Measurements from ENCODE around the gene MCHR1. TPM values are rescaled to one million over a fixed set of nuclear protein-coding genes. Genes with fewer than 3 reads are reported as not detected.
"Not testable (repeated sequence)": the region's sequence is repeated elsewhere in the genome, so short reads cannot be mapped to it uniquely, and the experiment has no call there.

MCHR1 gene
- total RNA-seq, 4 donors from 2014 or later = not detected

DNA sequence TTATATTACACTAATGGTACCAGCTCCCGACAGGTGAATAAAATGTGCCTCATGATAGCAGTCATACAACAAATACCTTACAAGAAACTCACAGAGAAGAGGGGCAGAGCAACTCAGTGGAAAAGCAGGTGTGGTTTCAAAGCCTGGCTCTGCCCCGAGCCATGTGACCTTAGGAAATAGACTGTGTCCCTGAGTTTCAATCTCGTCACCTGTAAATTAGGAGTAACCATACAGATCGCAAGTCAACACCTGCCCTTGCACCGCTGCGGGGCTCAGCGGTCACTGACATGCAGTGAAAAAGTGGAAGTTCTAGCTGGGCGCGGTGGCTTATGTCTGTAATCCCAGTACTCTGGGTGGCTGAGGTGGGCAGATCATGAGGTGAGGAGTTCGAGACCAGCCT, 30.9 kb upstream of the MCHR1 start:
- DNase-seq (ENCODE audit: low spot score) = no peak
- no peak for TF ChIP-seq CTCF (IDR thresholded peaks at IDR 0.05)
- no peak for ATAC-seq (ENCODE audit: low FRiP score)

- DNase-seq (ENCODE audit: low spot score) = no peak
- TF ChIP-seq CTCF (IDR thresholded peaks at IDR 0.05) = no peak
- ATAC-seq (ENCODE audit: low FRiP score) = no peak
Observed at GRCh38 chr22:40651057-40651456, 28.2 kb upstream of the MCHR1 start.

- TF ChIP-seq CTCF (IDR thresholded peaks at IDR 0.05) = no peak
- DNase-seq (ENCODE audit: low spot score) = peak; percentile 92
- ATAC-seq (ENCODE audit: low FRiP score) = peak; percentile 96
Observed at GRCh38 chr22:40651563-40652501, 27.5 kb upstream of the MCHR1 start.

- ATAC-seq (ENCODE audit: low FRiP score) (no peak), DNase-seq (ENCODE audit: low spot score) (no peak)
- no peak for TF ChIP-seq CTCF (IDR thresholded peaks at IDR 0.05)
Observed at GRCh38 chr22:40653361-40653760, 25.9 kb upstream of the MCHR1 start.

DNA sequence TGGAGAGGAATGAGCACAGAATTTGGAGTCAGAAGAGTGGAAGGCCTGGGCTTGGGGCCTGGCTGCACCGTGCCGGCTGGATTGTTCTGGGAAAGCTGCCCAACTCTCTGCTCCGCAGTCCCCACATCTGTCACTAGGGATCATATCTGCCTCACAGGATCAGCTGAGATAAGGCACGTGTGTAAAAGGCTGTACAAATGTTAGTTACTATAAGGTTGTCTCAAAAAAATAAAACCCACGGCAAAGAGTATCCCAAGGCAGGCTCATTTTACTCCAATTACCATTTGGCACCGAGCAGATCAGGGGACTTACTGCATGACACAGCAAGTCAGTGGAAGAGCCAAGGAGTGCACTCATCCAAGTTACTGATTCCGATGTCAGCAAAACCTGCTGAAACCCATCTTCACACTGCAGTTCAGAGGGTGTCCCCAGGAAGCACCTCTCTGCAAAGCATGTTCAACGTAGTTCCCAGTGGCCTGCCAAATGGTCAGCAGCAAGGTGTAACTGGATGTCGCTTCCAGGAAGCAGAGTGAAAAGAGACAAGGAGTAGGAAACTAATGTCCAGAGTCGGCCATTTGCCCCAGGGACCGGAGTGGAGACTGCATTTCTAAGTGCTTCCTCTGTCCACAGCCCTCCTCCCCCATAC, 24.6 kb upstream of the MCHR1 start:
- no peak for ATAC-seq (ENCODE audit: low FRiP score)

GRCh38 chr22:40655941-40656340, 23.3 kb upstream of the MCHR1 start:
- not testable (repeated sequence) for DNase-seq (ENCODE audit: low spot score); ATAC-seq (ENCODE audit: low FRiP score)

More for the DNA sequence above, 24.6 kb upstream of the MCHR1 start:
- TF ChIP-seq CTCF (IDR thresholded peaks at IDR 0.05) = no peak
- DNase-seq (ENCODE audit: low spot score) = no peak

DNA sequence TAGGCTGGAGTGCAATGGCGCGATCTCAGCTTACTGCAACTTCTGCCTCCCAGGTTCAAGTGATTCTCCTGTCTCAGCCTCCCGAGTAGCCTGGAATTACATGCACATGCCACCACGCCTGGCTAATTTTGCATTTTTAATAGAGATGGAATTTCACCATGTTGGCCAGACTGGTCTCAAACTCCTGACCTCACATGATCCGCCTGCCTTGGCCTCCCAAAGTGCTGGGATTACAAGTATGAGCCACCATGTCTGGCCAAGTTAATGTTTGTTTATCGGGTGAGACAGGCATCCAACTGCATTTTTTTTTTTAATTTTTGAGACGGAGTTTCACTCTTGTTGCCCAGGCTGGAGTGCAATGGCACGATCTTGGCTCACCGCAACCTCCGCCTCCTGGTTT, 22.6 kb upstream of the MCHR1 start:
- not testable (repeated sequence) for DNase-seq (ENCODE audit: low spot score); ATAC-seq (ENCODE audit: low FRiP score)

DNA sequence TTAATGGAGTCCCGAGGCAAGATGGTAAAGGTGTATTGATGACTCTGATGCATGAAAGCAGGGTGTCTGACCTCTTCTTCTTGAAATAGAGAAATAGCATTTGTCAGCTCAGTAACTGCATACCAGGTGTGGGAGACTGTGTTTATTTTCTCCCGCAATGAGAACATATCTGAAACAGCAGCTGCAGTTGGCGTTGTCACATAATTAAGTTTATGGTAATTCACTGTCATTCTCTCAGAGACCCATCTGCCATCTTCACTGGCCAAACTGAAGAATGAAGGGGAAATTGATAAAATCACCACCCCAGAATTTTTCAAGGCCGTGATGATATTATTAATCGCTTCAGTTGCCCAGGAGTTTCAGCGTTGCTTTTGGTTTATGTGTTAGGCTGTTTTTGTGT, 20.1 kb upstream of the MCHR1 start:
- no peak for TF ChIP-seq CTCF (IDR thresholded peaks at IDR 0.05)
- ATAC-seq (ENCODE audit: low FRiP score) (no peak), DNase-seq (ENCODE audit: low spot score) (no peak)
